WTC11 (cell line): ENCODE data around the gene RAD9B. TPM values are rescaled to one million over a fixed set of nuclear protein-coding genes. Genes with fewer than 3 reads are reported as not detected.

Source experiments
- ATAC-seq: fragments of 200-7000 bp; cut with Tn5 transposase; 2 replicates; pipeline ENCODE4 v1.10.0; 2021; ENCODE audit warnings: mild to moderate bottlenecking, moderate library complexity
- CTCF ChIA-PET: fragments of 300-600 bp; sonication (Branson Sonifier 250); formaldehyde crosslinking; loops from one replicate; lab custom pipeline; 2021; ENCODE audit warnings: antibody characterized with exemption; lab: Charles Lee
- POLR2A ChIA-PET: fragments of 350-600 bp; sonication (Branson Sonifier 250); formaldehyde crosslinking; loops from one replicate; lab custom pipeline; 2021; ENCODE audit warnings: antibody characterized with exemption; lab: Charles Lee
- DNase-seq: peaks from one replicate; pipeline ENCODE4 v3.0.0; 2021; ENCODE audit warnings: low spot score
- H3K27ac Mint-ChIP-seq: 2 replicates; pipeline ENCODE4 v1.8.0; 2021; ENCODE audit warnings: mixed read lengths
- H3K27me3 Mint-ChIP-seq: 2 replicates; pipeline ENCODE4 v1.8.0; 2021; ENCODE audit warnings: low read depth, mild to moderate bottlenecking, moderate library complexity, mixed read lengths
- H3K36me3 Mint-ChIP-seq: 2 replicates; pipeline ENCODE4 v1.8.0; 2021; ENCODE audit warnings: mixed read lengths
- H3K4me1 Mint-ChIP-seq: 2 replicates; pipeline ENCODE4 v1.8.0; 2022; ENCODE audit warnings: mixed read lengths
- H3K4me3 Mint-ChIP-seq: 2 replicates; pipeline ENCODE4 v1.8.0; 2021; ENCODE audit warnings: mild to moderate bottlenecking, moderate library complexity, mixed read lengths
- H3K9me3 Mint-ChIP-seq: 2 replicates; pipeline ENCODE4 v1.8.0; 2021; ENCODE audit warnings: mixed read lengths
- AR ChIP-seq: fragments of 250-450 bp; sonication (Bioruptor Pico); IDR thresholded peaks from 2 replicates; pipeline ENCODE4 v1.9.0; 2021; ENCODE audit warnings: mild to moderate bottlenecking
- CREM ChIP-seq: sonication (generic); formaldehyde crosslinking; IDR thresholded peaks from 2 replicates; pipeline ENCODE4 v1.8.1; 2022; ENCODE audit warnings: mild to moderate bottlenecking, missing genetic modification reagents, moderate library complexity
- E2F1 ChIP-seq: sonication (generic); formaldehyde crosslinking; IDR thresholded peaks from 2 replicates; pipeline ENCODE4 v1.8.0; 2022; ENCODE audit warnings: mild to moderate bottlenecking, missing genetic modification reagents
- E2F4 ChIP-seq: sonication (generic); formaldehyde crosslinking; IDR thresholded peaks from 2 replicates; pipeline ENCODE4 v1.8.1; 2022; ENCODE audit warnings: low read depth, mild to moderate bottlenecking, moderate library complexity, missing genetic modification reagents, borderline replicate concordance
- E2F5 ChIP-seq: sonication (generic); formaldehyde crosslinking; IDR thresholded peaks from 2 replicates; pipeline ENCODE4 v1.8.1; 2022; ENCODE audit warnings: mild to moderate bottlenecking, moderate library complexity, missing genetic modification reagents
- ELF4 ChIP-seq: sonication (generic); formaldehyde crosslinking; IDR thresholded peaks from 2 replicates; pipeline ENCODE4 v1.8.1; 2022; ENCODE audit warnings: low read depth, mild to moderate bottlenecking, moderate library complexity, missing genetic modification reagents
- ESRRA ChIP-seq: sonication (generic); formaldehyde crosslinking; IDR thresholded peaks from 2 replicates; pipeline ENCODE4 v1.8.1; 2022; ENCODE audit warnings: mild to moderate bottlenecking, missing genetic modification reagents, borderline replicate concordance
- FOXK1 ChIP-seq: sonication (generic); formaldehyde crosslinking; IDR thresholded peaks from 2 replicates; pipeline ENCODE4 v1.8.0; 2022; ENCODE audit warnings: mild to moderate bottlenecking, moderate library complexity, missing genetic modification reagents
- FOXP1 ChIP-seq: sonication (generic); formaldehyde crosslinking; IDR thresholded peaks from 2 replicates; pipeline ENCODE4 v1.8.0; 2022; ENCODE audit warnings: missing genetic modification reagents, mild to moderate bottlenecking, moderate library complexity, borderline replicate concordance
- FOXP4 ChIP-seq: sonication (generic); formaldehyde crosslinking; IDR thresholded peaks from 2 replicates; pipeline ENCODE4 v1.8.0; 2022; ENCODE audit warnings: mild to moderate bottlenecking, missing genetic modification reagents
- IRF2 ChIP-seq: sonication (generic); formaldehyde crosslinking; IDR thresholded peaks from 2 replicates; pipeline ENCODE4 v1.8.0; 2022; ENCODE audit warnings: low read depth, missing genetic modification reagents, borderline replicate concordance
- KAT7 ChIP-seq: sonication (generic); formaldehyde crosslinking; IDR thresholded peaks from 2 replicates; pipeline ENCODE4 v1.8.1; 2023; ENCODE audit warnings: missing genetic modification reagents, mild to moderate bottlenecking, borderline replicate concordance
- PREB ChIP-seq: sonication (generic); formaldehyde crosslinking; IDR thresholded peaks from 2 replicates; pipeline ENCODE4 v1.8.1; 2022; ENCODE audit warnings: mild to moderate bottlenecking, missing genetic modification reagents, moderate library complexity, borderline replicate concordance
- PRRX2 ChIP-seq: fragments of 250-450 bp; sonication (Bioruptor Pico); IDR thresholded peaks from 2 replicates; pipeline ENCODE4 v1.8.0; 2021; ENCODE audit warnings: mild to moderate bottlenecking
- SMAD4 ChIP-seq: sonication (generic); formaldehyde crosslinking; IDR thresholded peaks from 2 replicates; pipeline ENCODE4 v1.8.0; 2022; ENCODE audit warnings: mild to moderate bottlenecking, missing genetic modification reagents
- ZBTB43 ChIP-seq: sonication (generic); formaldehyde crosslinking; IDR thresholded peaks from 2 replicates; pipeline ENCODE4 v1.8.1; 2023; ENCODE audit warnings: mild to moderate bottlenecking, missing genetic modification reagents
- ZNF138 ChIP-seq: sonication (generic); formaldehyde crosslinking; conservative IDR thresholded peaks from 2 replicates; pipeline ENCODE4 v1.8.1; 2022; ENCODE audit warnings: mild to moderate bottlenecking, moderate library complexity, missing genetic modification reagents
- ZNF423 ChIP-seq: fragments of 250-450 bp; sonication (Bioruptor Pico); IDR thresholded peaks from 2 replicates; pipeline ENCODE4 v2.1.2; 2022; ENCODE audit warnings: mild to moderate bottlenecking, moderate library complexity
- ZNF425 ChIP-seq: fragments of 250-450 bp; sonication (Bioruptor Pico); conservative IDR thresholded peaks from 2 replicates; pipeline ENCODE4 v1.9.0; 2021; ENCODE audit warnings: mild to moderate bottlenecking
- total RNA-seq: library from RNA; stranded (reverse); gene quantifications from 3 replicates; pipeline ENCODE4 v1.2.3, GENCODE V29; 2021
- TF ChIP-seq, protein P1 (sequence below): sonication (generic); formaldehyde crosslinking; conservative IDR thresholded peaks from 2 replicates; pipeline ENCODE4 v1.8.1; 2022; ENCODE audit warnings: mild to moderate bottlenecking, missing genetic modification reagents
- TF ChIP-seq, protein P2 (sequence below): sonication (generic); formaldehyde crosslinking; IDR thresholded peaks from 2 replicates; pipeline ENCODE4 v1.8.0; 2022; ENCODE audit warnings: mild to moderate bottlenecking, missing genetic modification reagents

The RAD9B gene
- total RNA-seq, 1 experiment from 2014 or later = 0.09 TPM

DNA sequence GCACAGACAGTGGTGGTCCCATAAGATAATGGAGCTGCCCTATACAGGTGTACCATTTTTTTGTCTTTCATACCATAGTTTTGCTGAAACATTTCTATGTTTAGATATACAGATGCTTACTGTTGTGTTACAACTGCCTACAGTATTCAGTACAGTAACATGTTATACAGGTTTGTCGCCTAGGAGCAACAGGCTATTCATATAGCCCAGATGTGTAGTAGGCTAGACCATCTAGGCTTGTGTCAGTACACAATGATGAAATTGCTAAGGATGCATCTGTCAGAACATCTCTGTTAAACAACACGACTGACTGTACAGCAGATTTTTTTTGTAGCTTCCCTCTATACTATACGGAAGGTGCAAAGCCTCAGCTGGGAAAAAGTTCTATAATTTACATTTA lies 30.5 kb downstream of the RAD9B start (continued):
- no peak for TF ChIP-seq ZBTB43
- no peak for TF ChIP-seq E2F1 (CRISPR knock-in tag)
- no peak for TF ChIP-seq IRF2 (CRISPR knock-in tag)

DNA sequence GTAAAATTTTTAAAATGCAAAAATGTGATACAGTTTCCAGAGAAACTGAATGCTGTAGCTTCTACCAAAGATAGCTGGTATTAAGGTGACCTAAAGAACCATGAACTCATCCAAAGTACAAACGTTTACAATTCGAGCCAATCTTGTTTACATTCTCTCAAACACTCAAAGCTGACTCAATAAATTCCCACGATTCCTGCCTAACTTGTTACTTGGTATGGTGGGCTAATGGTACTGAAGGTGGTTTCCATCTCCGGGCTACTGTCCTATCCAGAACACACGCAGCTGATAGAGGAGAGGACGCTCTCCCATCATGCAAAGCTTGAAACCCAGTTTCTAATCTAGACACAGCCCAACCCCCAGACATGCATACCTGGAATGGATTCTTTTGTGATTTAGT lies 31.5 kb downstream of the RAD9B start:
- Mint-ChIP-seq H3K4me1 (peaks cover 4% of the 10 kb centered on the region), H3K4me3 (no peak overlapping the region), H3K9me3 (no peaks in the 10 kb centered on the region), H3K27ac (no peak overlapping the region; the same call in 1 of the 2 replicates), H3K27me3 (no peaks in the 10 kb centered on the region), H3K36me3 (peaks cover 16% of the 10 kb centered on the region)
- no peak for DNase-seq
- ChIA-PET POLR2A (no interaction called here), CTCF (interaction anchor here (0.5 to 1.6 kb wide), 3 partner anchors 17 to 102 kb away, joined by 4 to 5 read pairs (median 4); partner anchors contain the start of gene ARPC3)
- no peak for ATAC-seq
- TF ChIP-seq FOXK1 (CRISPR knock-in tag) (no peak), FOXP1 (CRISPR knock-in tag) (no peak), AR (CRISPR knock-in tag) (no peak), SMAD4 (CRISPR knock-in tag) (no peak), ESRRA (CRISPR knock-in tag) (no peak), PREB (no peak), ZNF425 (CRISPR knock-in tag) (no peak), ELF4 (CRISPR knock-in tag) (no peak), CREM (CRISPR knock-in tag) (no peak), FOXP4 (no peak), ZNF138 (CRISPR knock-in tag) (no peak), ZNF423 (CRISPR knock-in tag) (no peak), PRRX2 (CRISPR knock-in tag) (no peak), KAT7 (no peak), E2F5 (CRISPR knock-in tag) (no peak), E2F4 (CRISPR knock-in tag) (no peak)
- TF ChIP-seq, protein P1, sequence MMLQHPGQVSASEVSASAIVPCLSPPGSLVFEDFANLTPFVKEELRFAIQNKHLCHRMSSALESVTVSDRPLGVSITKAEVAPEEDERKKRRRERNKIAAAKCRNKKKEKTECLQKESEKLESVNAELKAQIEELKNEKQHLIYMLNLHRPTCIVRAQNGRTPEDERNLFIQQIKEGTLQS = no peak
- TF ChIP-seq, protein P2, sequence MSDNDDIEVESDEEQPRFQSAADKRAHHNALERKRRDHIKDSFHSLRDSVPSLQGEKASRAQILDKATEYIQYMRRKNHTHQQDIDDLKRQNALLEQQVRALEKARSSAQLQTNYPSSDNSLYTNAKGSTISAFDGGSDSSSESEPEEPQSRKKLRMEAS (CRISPR knock-in tag) = no peak
- TF ChIP-seq, all 79 proteins: peak for 0
